Transverse colon (tissue), 3 donors: ENCODE results near the gene EFNA4.

Experiments
- CTCF ChIP-seq, 5 experiments: fragments of 200-600 bp in 3 of 5; fragments of 450-650 bp in 2 of 5; sonication (generic) in 3 of 5; IDR thresholded peaks; 1 replicate in 2 of 5; 2 replicates in 3 of 5; pipeline ENCODE4 v1.5.1; 2016 to 2017; ENCODE audit warnings: antibody characterized with exemption in 5 of 5, inconsistent platforms in 3 of 5, mild to moderate bottlenecking in 2 of 5, moderate library complexity in 1 of 5
- EP300 ChIP-seq: sonication (generic); formaldehyde crosslinking; IDR thresholded peaks from one replicate; pipeline ENCODE4 v1.6.1; 2017; ENCODE audit warnings: antibody characterized with exemption, low read depth
- POLR2A ChIP-seq: fragments of 450-650 bp; IDR thresholded peaks from one replicate; pipeline ENCODE4 v1.6.1; 2016; ENCODE audit warnings: antibody characterized with exemption, mild to moderate bottlenecking, moderate library complexity

- TF ChIP-seq EP300 (no peak), CTCF (IDR thresholded peaks at IDR 0.05) (no peak), POLR2A (no peak)
Observed at GRCh38 chr1:155049651-155050559, 13.6 kb upstream of the EFNA4 start.
